ENCODE results near the gene ZNF385B.

The ZNF385B gene

GRCh38 chr2:179438654-179439053 lies 422.8 kb downstream of the ZNF385B start:
- no peak for DNase-seq (ENCODE audit: low spot score)

GRCh38 chr2:179437430-179437829 lies 424.0 kb downstream of the ZNF385B start:
- no peak for DNase-seq (ENCODE audit: low spot score)

GRCh38 chr2:179435566-179435965 lies 425.8 kb downstream of the ZNF385B start:
- no peak for DNase-seq (ENCODE audit: low spot score)

- no peak for DNase-seq (ENCODE audit: low spot score)
Observed at GRCh38 chr2:179435000-179435399, 426.4 kb downstream of the ZNF385B start.

- no peak for DNase-seq (ENCODE audit: low spot score)
Observed at GRCh38 chr2:179434357-179434756, 427.1 kb downstream of the ZNF385B start.

- no peak for DNase-seq (ENCODE audit: low spot score)
Observed at GRCh38 chr2:179432751-179433150, 428.7 kb downstream of the ZNF385B start.

GRCh38 chr2:179429597-179429996 lies 431.8 kb downstream of the ZNF385B start:
- DNase-seq (ENCODE audit: low spot score) = no peak

GRCh38 chr2:179429060-179429471 lies 432.3 kb downstream of the ZNF385B start:
- DNase-seq (ENCODE audit: low spot score) = no peak

- DNase-seq (ENCODE audit: low spot score) = no peak
Observed at GRCh38 chr2:179428649-179429048, 432.8 kb downstream of the ZNF385B start.

- DNase-seq (ENCODE audit: low spot score) = no peak
Observed at GRCh38 chr2:179427065-179427464, 434.3 kb downstream of the ZNF385B start.

GRCh38 chr2:179424571-179424970 lies 436.8 kb downstream of the ZNF385B start:
- no peak for DNase-seq (ENCODE audit: low spot score)

GRCh38 chr2:179422037-179422643 lies 439.3 kb downstream of the ZNF385B start:
- peak; percentile 67 for DNase-seq (ENCODE audit: low spot score)

GRCh38 chr2:179417436-179417949 lies 443.9 kb downstream of the ZNF385B start:
- DNase-seq (ENCODE audit: low spot score) = no peak

GRCh38 chr2:179412112-179412511 lies 449.3 kb downstream of the ZNF385B start:
- no peak for DNase-seq (ENCODE audit: low spot score)

- peak; percentile 52 for DNase-seq (ENCODE audit: low spot score)
Observed at GRCh38 chr2:179410552-179411356, 450.7 kb downstream of the ZNF385B start.

- no peak for DNase-seq (ENCODE audit: low spot score)
Observed at GRCh38 chr2:179403624-179404023, 457.8 kb downstream of the ZNF385B start.

- DNase-seq (ENCODE audit: low spot score) = no peak
Observed at GRCh38 chr2:179393481-179393880, 467.9 kb downstream of the ZNF385B start.

Data from kidney capillary endothelial cell (primary cell).